Kidney (tissue), 14 donors: ENCODE data around the gene TMEM212. TPM values are rescaled to one million over a fixed set of nuclear protein-coding genes. Genes with fewer than 3 reads are reported as not detected.
A peak's percentile ranks its signal among the peaks of the same experiment; 100 is the strongest.

Experiments
- DNase-seq, 5 donors: peaks; one replicate each; pipeline ENCODE4 v3.0.0-alpha.2; 2013 to 2020
- FAIRE-seq: peaks from 2 replicates; lab custom pipeline; 2012; peaks lifted over from hg19 to GRCh38; lab: Jason Lieb, UNC
- H3K27ac ChIP-seq, 2 donors: one replicate each; pipeline ENCODE4 v1.7.0; 2013; ENCODE audit warnings: low read depth in 2 of 2, low read length in 2 of 2, inconsistent platforms in 1 of 2
- H3K27me3 ChIP-seq: one replicate; pipeline ENCODE4 v1.7.1; 2013; ENCODE audit warnings: low read length, inconsistent platforms; ENCODE audit not compliant: control insufficient read depth, insufficient read depth
- H3K36me3 ChIP-seq, 3 donors: one replicate each; pipeline versions ENCODE4 v1.7.0 to v1.7.1; 2013; ENCODE audit warnings: low read length in 3 of 3, control low read depth in 1 of 3, inconsistent platforms in 1 of 3; ENCODE audit not compliant: insufficient read depth in 3 of 3, control insufficient read depth in 2 of 3
- H3K4me1 ChIP-seq, 3 donors: one replicate each; pipeline versions ENCODE4 v1.7.0 to v1.7.1; 2013; ENCODE audit warnings: low read length in 3 of 3, inconsistent platforms in 1 of 3, low read depth in 1 of 3; ENCODE audit not compliant: control insufficient read depth in 2 of 3, insufficient read depth in 2 of 3
- H3K4me3 ChIP-seq, 3 donors: one replicate each; pipeline versions ENCODE4 v1.7.0 to v1.8.1; 2013; ENCODE audit warnings: low read length in 3 of 3, control low read depth in 1 of 3, inconsistent platforms in 1 of 3
- H3K9ac ChIP-seq, 3 donors: one replicate each; pipeline versions ENCODE4 v1.7.0 to v1.7.1; 2013; ENCODE audit warnings: low read length in 3 of 3, control low read depth in 1 of 3, inconsistent platforms in 1 of 3
- H3K9me3 ChIP-seq, 3 donors: one replicate each; pipeline versions ENCODE4 v1.7.0 to v1.7.1; 2013; ENCODE audit warnings: low read length in 3 of 3, control low read depth in 1 of 3, inconsistent platforms in 1 of 3; ENCODE audit not compliant: control insufficient read depth in 2 of 3, insufficient read depth in 1 of 3
- intact Hi-C: fragments of 100-400 bp; cut with DNase I; formaldehyde crosslinking; loops from one replicate; pipeline ENCODE4 v1.11.1; 2022
- polyA plus RNA-seq: library from polyadenylated mRNA; stranded (reverse); fragments of 350-450 nt; fragmentation: Illumina TruSeq; extraction: RNeasy Lipid Tissue Mini Kit (QIAGEN cat#74804); gene quantifications from one replicate; pipeline ENCODE4 v1.2.3, GENCODE V29; 2014; ENCODE audit warnings: low read depth, low replicate concordance; ENCODE audit not compliant: insufficient read depth
- total RNA-seq: library from RNA; stranded (reverse); fragmentation: NEBNext Ultra II Directional; extraction: Animal tissue kit (Norgen Biotek cat#: 25700); gene quantifications from one replicate; pipeline ENCODE4 v1.2.1, GENCODE V29; 2021
- TF ChIP-seq, protein P1 (sequence below): IDR thresholded peaks from 3 replicates; pipeline ENCODE4 v1.5.1; 2012; ENCODE audit warnings: mild to moderate bottlenecking, moderate library complexity, borderline replicate concordance; ENCODE audit not compliant: insufficient read depth; ENCODE audit errors: extremely low read depth
- donor health status: control.
- donor health status: control.
- donor health status: control.
- donor health status: control.
- donor health status: control.
- donor health status: DM: yes; HTN: yes; CAD: no.
- donor health status: Normal renal cell carcinoma (clear cell type).

Gene TMEM212
- total and polyA plus RNA-seq, 2 donors from 2014 or later = not detected

DNA sequence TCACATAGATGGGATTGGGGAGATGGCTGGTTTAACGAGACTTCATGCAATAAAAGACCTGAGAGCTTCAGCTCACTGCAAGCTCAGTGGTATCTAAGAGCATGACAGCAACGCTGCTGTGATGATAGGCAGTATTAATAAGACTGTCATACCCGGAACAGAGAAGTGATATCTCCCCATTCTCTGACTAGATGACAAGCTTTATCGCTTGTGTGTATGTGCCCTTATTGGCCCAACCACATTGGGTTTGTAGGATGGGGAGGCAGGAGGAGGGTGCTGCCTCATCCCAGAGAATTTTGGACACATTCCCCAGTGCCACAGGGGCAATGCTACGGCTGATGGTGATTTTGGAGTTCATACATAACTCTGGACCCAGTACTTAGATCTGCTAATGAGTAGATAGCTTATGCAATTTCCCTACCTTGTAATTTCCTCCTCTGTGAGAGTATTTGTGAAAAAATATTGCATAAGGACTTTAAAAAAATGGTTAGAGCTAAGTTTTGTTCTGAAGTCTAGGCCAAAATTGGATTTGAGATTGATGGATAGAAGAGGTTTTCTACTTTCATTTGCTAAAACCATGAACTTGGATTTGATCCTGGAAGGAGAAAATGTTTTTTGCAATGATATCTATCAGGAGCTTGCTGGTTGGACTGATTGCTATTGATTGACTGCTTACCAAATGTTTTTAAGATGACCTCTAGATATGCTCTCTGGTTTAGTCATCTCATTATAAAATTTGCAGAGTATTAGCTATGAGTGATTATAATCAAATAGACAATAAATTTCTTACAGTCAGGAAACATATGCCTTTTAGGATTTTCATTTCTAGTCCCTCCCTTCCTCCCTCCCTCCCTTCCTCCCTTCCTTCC lies 14.0 kb upstream of the TMEM212 start:
- DNase-seq (no peak), FAIRE-seq (no peak)
- H3K27ac ChIP-seq = peak overlapping the region in 1 of 2 donors; percentile 44
- peaks cover 0 to 2% (median 0%) of the 10 kb centered on the region in 3 donors for H3K4me1 ChIP-seq
- no peak overlapping the region for H3K4me3 ChIP-seq
- H3K9ac ChIP-seq = no peak overlapping the region
- no peaks in the 10 kb centered on the region for H3K27me3 ChIP-seq
- no peaks in the 10 kb centered on the region for H3K36me3 ChIP-seq
- TF ChIP-seq, protein P1, sequence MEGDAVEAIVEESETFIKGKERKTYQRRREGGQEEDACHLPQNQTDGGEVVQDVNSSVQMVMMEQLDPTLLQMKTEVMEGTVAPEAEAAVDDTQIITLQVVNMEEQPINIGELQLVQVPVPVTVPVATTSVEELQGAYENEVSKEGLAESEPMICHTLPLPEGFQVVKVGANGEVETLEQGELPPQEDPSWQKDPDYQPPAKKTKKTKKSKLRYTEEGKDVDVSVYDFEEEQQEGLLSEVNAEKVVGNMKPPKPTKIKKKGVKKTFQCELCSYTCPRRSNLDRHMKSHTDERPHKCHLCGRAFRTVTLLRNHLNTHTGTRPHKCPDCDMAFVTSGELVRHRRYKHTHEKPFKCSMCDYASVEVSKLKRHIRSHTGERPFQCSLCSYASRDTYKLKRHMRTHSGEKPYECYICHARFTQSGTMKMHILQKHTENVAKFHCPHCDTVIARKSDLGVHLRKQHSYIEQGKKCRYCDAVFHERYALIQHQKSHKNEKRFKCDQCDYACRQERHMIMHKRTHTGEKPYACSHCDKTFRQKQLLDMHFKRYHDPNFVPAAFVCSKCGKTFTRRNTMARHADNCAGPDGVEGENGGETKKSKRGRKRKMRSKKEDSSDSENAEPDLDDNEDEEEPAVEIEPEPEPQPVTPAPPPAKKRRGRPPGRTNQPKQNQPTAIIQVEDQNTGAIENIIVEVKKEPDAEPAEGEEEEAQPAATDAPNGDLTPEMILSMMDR = no peak
- H3K9me3 ChIP-seq = no peaks in the 10 kb centered on the region
- intact Hi-C loops = no loop called here

DNA sequence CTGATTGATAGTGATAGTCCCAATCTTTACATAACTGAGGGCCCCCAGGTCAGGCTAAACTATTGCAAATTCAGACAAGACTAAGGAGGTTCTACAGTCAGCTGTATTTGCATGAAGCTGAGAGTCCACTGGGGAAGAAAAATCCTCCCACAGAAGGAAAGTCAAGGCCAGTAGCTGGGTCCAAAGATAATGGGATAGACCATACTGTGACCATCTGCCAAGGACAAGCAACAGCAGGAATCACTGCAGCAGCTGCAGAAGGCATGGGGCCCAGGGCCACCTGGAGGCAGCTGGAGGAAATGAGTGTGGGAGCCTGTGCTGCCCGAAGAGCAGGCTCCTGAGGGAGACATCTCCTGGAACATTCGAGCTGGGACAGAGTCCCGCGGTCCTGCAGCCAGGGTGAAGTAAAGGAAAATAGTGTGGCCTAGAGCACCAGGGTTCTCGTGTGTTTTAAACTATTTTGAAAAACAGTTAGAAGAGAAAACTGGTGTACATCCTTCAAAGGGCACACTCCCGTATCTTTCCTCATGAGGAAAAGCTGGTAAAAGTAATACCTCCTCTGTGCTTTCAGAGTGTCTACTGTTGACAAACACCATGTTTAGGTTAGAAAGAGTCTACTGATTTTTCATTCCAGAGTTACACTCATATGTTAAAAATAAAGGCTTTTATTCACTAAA lies 13.2 kb upstream of the TMEM212 start:
- FAIRE-seq = no peak
- no peak overlapping the region for H3K4me3 ChIP-seq
- intact Hi-C loops = no loop called here
- peak; percentile 71 to 83 (median 74) for DNase-seq
- no peaks in the 10 kb centered on the region for H3K36me3 ChIP-seq
- H3K27me3 ChIP-seq = no peaks in the 10 kb centered on the region
- no peak overlapping the region for H3K9ac ChIP-seq
- H3K4me1 ChIP-seq = peaks cover 0 to 2% (median 0%) of the 10 kb centered on the region in 3 donors
- no peak overlapping the region for H3K27ac ChIP-seq
- TF ChIP-seq, protein P1 = peak; percentile 61
- H3K9me3 ChIP-seq = no peaks in the 10 kb centered on the region

DNA sequence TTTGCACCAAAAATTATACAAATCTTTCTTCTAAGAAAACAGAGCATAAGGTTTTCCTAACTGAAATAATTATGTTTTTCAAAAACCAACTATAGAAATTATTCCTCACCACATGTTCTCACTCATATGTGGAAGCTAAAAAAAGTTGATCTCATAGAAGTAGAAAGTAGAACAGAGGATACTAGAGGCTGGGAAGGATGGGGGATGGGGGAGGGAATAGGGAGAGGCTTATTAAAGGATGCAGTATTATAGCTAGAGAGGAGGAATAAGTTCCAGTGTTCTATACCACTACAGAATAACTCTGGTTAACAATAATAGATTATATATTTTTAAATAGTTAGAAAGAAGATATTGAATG lies 12.7 kb upstream of the TMEM212 start:
- no peak for FAIRE-seq
- Histone ChIP-seq H3K9ac (no peak overlapping the region), H3K27me3 (no peaks in the 10 kb centered on the region), H3K36me3 (no peaks in the 10 kb centered on the region), H3K4me1 (peaks cover 0 to 2% (median 0%) of the 10 kb centered on the region in 3 donors), H3K4me3 (no peak overlapping the region), H3K27ac (no peak overlapping the region), H3K9me3 (no peaks in the 10 kb centered on the region)
- intact Hi-C loops = no loop called here
- no peak for DNase-seq
- TF ChIP-seq, protein P1 = no peak
